Activated naive CD4-positive, alpha-beta T cell treated with anti-CD3 and anti-CD28 coated beads, Interleukin-2, amount 50 U/mL, for 72 hours (primary cell): Measurements from ENCODE around the gene SOS2. TPM values are rescaled to one million over a fixed set of nuclear protein-coding genes. Genes with fewer than 3 reads are reported as not detected.

Source experiments
- ATAC-seq, 2 donors: fragments of 150-1000 bp; cut with Tn5 transposase; 2 replicates each; pipeline ENCODE4 v1.10.0; 2021; ENCODE audit warnings: mild to moderate bottlenecking in 2 of 2, moderate library complexity in 2 of 2
- DNase-seq, 2 donors: peaks; one replicate each; pipeline ENCODE4 v3.0.0; 2021 to 2022; ENCODE audit warnings: low spot score in 2 of 2
- H3K27ac Mint-ChIP-seq, 2 donors: one replicate each; pipeline ENCODE4 v1.8.0; 2022; ENCODE audit warnings: mild to moderate bottlenecking in 2 of 2, mixed read lengths in 2 of 2
- H3K36me3 Mint-ChIP-seq, 2 donors: one replicate each; pipeline ENCODE4 v1.8.0; 2022; ENCODE audit warnings: mixed read lengths in 2 of 2
- H3K9me3 Mint-ChIP-seq, 2 donors: one replicate each; pipeline ENCODE4 v1.8.0; 2022; ENCODE audit warnings: mixed read lengths in 2 of 2
- total RNA-seq, 2 donors: library from RNA; stranded (reverse); gene quantifications; one replicate each; pipeline ENCODE4 v1.2.3, GENCODE V29; 2022

Gene SOS2
- total RNA-seq, 2 donors from 2014 or later = 22.5 to 33.1 TPM

DNA sequence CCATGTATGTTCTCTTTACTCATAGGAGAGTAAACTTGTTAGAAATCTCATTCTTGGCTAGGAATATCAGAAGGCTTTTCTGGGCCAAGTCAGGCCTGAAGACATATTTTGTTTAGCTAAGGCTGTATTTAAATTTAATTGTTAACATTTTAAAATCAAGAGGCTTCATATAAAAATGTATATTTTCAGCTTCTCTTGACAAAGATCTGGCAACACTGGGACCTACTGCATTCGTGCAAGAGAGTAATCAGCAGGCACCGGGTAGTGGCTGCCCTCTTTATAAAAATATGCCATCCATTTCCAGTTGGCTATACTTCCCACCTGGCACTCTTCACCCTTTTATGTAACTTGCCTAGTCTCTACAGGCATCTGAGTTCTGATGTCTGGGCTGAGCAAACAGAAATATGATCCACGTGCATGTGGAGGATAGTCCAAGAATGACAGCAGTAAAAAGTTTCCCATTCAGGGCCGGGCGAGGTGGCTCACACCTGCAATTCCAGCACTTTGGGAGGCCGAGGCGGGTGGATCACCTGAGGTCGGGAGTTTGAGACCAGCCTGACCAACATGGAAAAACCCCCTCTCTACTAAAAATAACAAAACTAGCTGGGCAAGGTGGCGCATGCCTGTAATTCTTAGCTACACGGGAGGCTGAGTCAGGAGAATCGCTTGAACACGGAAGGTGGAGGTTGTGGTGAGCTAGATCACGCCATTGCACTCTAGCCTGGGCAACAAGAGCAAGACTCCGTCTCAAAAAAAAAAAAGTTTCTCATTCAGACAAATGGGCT, 2.0 kb upstream of the SOS2 start:
- Mint-ChIP-seq H3K27ac (peak overlapping the region; percentile 90 to 95), H3K36me3 (peaks cover 7 to 23% of the 10 kb centered on the region in 2 donors), H3K9me3 (peaks cover 0 to 4% of the 10 kb centered on the region in 2 donors)
- ATAC-seq (no peak), DNase-seq (no peak)

DNA sequence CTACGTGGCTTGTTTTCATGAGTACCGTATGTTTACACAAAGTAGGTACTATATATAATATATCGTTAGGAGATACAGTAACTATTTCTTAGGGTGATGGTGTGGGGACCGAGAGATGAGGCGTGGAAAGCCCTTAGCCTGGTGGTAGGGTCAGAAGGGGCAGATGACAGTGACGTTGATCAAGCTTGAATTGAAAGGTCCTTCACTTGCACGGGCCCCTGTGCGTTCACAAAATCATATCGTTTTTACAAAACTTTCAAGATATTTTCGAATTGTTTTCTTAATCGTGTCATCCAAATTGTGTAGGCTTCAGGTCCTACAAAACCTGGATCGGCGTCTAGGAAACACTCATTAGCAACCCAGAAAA, 881 bp upstream of the SOS2 start:
- DNase-seq (no peak), ATAC-seq (peak in 1 of 2 donors; percentile 0)
- Mint-ChIP-seq H3K27ac (peak overlapping the region; percentile 72 to 95), H3K36me3 (peaks cover 7 to 24% of the 10 kb centered on the region in 2 donors), H3K9me3 (peaks cover 0 to 4% of the 10 kb centered on the region in 2 donors)

DNA sequence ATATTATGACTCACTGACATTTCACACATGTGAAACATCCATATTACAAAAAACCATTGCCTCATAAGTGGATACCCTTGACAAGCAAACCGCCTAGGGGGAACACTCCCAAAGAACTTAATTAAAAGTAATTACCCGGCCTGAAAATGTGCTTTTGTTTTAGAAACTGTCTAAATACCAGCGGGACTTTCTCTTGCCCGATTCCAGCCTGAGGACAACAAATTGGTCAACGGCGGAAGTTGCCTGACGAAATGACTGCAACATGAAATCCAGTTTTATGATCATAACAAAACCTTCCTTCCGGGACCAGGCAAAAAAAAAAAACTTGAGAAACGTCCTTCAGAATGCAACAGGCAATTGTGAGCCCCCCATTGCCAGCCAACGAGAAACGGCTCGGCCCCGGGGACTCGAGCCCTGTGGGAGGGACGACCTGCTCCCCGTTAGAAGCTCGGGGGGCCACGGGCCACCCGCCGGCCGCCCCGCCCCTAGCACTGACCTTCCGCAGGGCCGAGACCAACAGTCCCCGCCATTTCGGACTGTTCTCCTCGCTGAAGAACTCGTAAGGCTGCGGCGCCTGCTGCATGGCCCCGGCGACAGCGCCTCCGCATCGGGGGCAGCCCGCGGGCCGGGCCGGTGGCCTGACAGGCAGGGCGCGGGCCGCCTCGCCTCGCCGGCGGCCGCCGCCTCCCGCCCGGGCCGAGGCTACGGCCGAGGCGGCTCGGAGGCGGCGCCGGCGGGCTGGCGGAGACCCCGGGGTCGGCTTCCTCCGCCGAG, 490 bp downstream of the SOS2 start:
- Mint-ChIP-seq H3K36me3 (peaks cover 7 to 23% of the 10 kb centered on the region in 2 donors), H3K9me3 (peaks cover 0 to 4% of the 10 kb centered on the region in 2 donors), H3K27ac (peak overlapping the region; percentile 95)
- ATAC-seq (peak; percentile 48 to 61), DNase-seq (peak; percentile 53 to 65)

DNA sequence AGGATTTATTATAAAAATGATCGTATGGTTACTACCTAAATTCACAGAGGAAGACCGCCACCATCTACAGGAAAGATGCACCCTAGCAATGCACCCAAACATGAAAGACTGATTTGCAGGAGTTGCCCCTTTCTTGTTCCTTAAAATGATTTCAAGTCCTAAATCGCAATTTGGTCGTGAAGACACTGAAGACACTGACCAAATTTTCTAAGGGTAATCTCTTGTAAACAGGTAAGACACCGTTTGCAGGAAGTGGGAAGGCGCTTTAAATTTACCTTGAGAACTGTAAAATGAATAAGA, 1.0 kb downstream of the SOS2 start:
- peaks cover 7 to 17% of the 10 kb centered on the region in 2 donors for H3K36me3 Mint-ChIP-seq
- DNase-seq (no peak), ATAC-seq (no peak)
- peaks cover 0 to 4% of the 10 kb centered on the region in 2 donors for H3K9me3 Mint-ChIP-seq
- peak overlapping the region; percentile 95 for H3K27ac Mint-ChIP-seq

DNA sequence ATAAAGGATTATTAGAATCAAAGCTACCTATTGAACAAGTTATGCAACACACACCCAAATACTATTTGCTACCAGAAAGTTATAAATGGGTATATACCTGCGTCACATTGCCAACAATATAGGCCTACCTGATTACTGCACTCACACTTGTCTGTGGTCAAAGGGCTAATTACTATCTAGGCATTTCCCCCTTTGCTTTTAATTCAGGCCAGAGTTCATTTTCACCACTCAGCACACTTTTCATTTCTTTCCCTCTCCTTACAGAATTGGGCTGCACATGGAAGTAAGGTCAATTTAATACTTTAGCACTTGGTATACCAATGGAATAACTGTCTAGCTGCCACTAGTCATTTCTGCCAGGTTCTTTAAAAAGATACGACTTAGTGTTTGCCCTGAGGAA, 1.7 kb downstream of the SOS2 start:
- ATAC-seq (no peak), DNase-seq (no peak)
- Mint-ChIP-seq H3K36me3 (peaks cover 7 to 11% of the 10 kb centered on the region in 2 donors), H3K27ac (peak overlapping the region in 1 of 2 donors; percentile 95), H3K9me3 (peaks cover 0 to under 1% of the 10 kb centered on the region in 2 donors)

DNA sequence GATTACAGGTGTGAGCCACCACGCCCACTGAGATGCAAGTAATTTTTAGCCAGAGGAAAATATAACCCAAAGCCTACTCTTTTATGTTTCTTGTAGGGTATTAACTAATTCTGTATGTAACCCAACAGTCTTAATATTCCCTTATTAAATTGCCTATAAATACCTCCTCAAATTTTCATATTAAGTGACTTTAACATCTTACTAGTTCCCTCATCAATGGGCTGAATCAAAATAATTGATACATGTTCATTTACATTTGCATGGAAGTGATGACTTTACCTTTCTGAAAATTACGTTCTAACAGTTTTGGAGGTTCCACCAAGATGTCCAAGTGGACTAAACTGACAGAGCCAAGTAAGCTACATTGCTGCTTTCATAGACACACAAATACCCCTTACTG, 3.1 kb downstream of the SOS2 start:
- peaks cover 7 to 9% of the 10 kb centered on the region in 2 donors for H3K36me3 Mint-ChIP-seq
- H3K27ac Mint-ChIP-seq = no peak overlapping the region

DNA sequence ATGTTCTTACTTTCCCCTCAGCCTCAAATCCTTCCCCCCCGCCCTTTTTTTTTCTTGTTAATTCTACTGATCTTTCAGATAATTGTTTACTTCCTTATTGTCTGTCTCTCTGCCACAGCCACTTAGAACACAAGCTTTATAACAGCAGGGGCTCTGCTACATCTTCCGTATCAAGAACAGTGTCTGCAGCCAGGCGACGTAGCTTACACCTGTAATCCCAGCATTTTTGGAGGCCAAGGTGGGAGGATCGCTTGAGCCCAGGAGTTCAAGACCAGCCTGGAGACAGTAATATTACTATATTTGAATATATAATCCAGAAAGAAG, 5.4 kb downstream of the SOS2 start:
- ATAC-seq = no peak
- Mint-ChIP-seq H3K36me3 (peaks cover 7 to 15% of the 10 kb centered on the region in 2 donors), H3K9me3 (no peaks in the 10 kb centered on the region), H3K27ac (no peak overlapping the region)
- no peak for DNase-seq

More for the DNA sequence above, 3.1 kb downstream of the SOS2 start:
- no peak for DNase-seq
- no peak for ATAC-seq
- H3K9me3 Mint-ChIP-seq = no peaks in the 10 kb centered on the region

DNA sequence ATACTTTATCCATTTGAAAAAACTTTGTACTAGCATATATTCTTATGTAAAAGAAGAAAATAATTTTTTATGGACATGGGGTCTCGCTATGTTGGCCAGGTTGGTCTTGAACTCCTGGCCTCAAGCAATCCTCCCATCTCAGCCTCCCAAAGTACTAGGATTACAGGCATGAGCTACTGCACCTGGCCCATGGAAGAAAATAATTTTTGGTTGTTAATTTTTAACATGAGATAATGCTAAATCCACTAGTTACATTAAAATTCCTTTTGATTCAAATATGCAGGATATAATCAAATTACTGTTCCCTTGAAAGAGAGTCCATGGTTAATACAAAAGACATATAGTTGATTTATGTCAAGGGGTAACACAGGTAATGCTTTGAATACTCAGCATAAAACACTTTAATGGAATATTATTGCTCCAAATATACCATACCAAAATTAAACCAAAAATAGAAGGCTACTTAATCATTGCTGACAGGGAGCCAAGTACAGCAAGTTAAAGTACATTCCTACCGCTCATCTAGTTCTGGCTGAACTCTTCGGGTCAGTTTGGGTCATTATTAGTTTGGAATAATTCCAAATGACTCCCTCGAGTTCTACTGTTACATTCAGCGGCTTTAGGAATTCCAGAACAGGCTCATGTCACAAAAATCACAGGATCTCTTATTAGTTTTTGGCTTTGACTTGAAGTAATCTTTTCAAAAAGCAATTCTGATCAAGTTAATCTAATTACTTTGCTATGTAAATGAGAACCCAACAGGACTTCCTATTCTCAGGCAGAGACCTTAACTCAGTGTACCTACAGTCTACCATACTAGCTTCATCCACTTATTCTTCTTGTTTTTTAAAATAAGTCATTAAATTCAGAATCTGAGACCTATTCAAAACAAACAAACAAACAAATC, 6.1 kb downstream of the SOS2 start:
- Mint-ChIP-seq H3K36me3 (peaks cover 2 to 15% of the 10 kb centered on the region in 2 donors), H3K27ac (no peak overlapping the region), H3K9me3 (no peaks in the 10 kb centered on the region)
- ATAC-seq (no peak), DNase-seq (no peak)

DNA sequence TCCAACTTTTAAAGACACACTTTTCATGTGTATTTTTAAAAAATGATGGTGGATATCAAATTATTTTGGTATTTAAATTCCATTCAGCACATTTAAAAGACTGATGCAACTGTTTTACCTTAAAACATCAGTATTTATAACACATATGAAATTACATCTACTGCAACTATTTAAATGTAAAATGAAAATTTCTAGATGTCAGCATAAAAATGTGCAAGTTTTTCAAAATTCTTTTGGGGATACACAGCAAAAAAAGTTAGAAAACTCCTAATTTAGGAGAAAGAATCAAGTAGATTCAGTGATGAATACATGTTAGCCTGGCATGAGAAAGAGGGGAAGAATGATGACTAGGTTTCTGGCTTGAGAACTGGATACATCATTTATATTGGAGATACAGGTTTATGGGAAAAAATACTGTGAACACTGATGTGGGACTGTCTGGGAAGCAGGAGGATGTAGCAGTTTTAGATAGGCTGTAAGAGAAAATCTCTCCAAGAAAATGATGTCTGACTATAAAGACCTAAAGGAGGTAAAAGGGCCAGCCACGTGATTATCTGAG, 9.2 kb downstream of the SOS2 start:
- H3K36me3 Mint-ChIP-seq = peaks cover 0 to 7% of the 10 kb centered on the region in 2 donors
- H3K9me3 Mint-ChIP-seq = no peaks in the 10 kb centered on the region
- no peak for ATAC-seq
- H3K27ac Mint-ChIP-seq = no peak overlapping the region
- DNase-seq = no peak

DNA sequence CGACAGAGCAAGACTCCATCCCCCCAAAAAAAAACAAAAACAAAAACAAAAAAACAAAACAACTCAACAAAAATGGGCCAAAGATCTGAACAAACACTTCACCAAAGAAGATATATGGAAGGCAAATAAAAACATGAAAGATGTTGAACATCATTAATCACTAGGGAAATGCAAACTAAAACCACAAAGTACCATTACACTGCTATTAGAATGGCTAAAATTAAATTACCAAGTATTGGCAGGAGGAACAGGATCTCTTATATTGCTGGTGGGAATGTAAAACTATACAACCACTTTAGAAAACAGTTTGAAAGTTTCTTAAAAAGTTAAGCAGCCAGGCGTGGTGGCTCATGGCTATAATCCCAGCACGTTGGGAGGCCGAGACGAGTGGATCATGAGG, 12.9 kb downstream of the SOS2 start:
- H3K27ac Mint-ChIP-seq = no peak overlapping the region
- no peak for ATAC-seq
- peaks cover 0 to 7% of the 10 kb centered on the region in 2 donors for H3K36me3 Mint-ChIP-seq
- DNase-seq = no peak
- H3K9me3 Mint-ChIP-seq = no peaks in the 10 kb centered on the region

DNA sequence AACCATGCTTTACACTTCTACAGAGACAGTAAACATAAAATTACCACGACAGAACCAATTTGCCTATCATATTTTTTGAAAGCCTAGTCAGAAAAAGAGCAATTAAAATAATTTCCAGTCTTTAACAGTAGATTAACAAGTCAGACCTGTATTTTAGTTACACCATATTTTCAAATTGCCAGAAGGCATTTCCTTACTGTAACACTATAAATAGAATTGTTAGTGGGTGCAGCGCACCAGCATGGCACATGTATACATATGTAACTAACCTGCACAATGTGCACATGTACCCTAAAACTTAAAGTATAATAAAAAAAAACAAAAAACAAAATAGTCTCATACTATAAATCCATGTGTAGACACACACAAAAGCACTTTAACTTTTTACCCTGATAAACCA, 16.0 kb downstream of the SOS2 start:
- DNase-seq (no peak), ATAC-seq (no peak)
- Mint-ChIP-seq H3K36me3 (no peaks in the 10 kb centered on the region), H3K27ac (no peak overlapping the region), H3K9me3 (no peaks in the 10 kb centered on the region)

DNA sequence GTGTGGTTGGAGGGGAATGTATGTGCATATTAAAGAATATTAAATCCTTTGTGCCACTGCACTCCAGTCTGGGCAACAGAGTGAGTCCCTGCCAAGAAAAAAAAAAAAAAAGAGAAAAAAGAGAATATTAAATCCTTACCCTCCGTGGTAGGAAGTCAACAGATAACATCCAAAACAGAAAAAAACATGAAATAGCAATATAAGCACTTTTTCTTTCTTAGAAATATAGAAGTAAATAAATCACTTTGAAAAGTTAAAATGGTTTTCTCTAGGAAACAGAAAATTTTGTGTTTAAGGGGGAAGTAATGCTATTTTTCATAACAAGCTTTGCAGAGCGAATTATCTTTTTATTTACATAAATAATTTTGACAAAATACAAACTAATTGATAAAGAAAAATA, 17.6 kb downstream of the SOS2 start:
- DNase-seq (no peak), ATAC-seq (no peak)
- no peaks in the 10 kb centered on the region for H3K36me3 Mint-ChIP-seq
- no peaks in the 10 kb centered on the region for H3K9me3 Mint-ChIP-seq
- peak overlapping the region in 1 of 2 donors; percentile 60 for H3K27ac Mint-ChIP-seq

DNA sequence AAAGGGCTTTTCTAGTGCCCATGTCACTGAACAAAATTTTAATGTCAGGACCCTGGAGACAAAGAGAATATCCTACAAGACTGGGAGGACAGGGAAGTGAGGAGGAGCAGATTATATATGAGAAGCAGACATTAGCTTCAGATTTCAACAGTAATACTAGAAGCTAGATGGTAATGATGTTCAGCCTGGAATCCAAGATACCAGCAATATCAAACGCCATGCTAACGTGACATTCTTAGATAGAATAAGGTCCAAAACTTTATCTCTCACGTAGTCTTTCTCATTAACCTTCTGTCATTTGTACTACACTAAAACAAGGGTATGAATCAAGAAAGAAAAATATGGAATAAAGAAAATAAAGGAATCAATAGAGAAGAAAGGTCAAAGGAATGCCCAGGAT, 18.7 kb downstream of the SOS2 start:
- DNase-seq = no peak
- Mint-ChIP-seq H3K36me3 (no peaks in the 10 kb centered on the region), H3K9me3 (no peaks in the 10 kb centered on the region), H3K27ac (peak overlapping the region in 1 of 2 donors; percentile 60)
- no peak for ATAC-seq

DNA sequence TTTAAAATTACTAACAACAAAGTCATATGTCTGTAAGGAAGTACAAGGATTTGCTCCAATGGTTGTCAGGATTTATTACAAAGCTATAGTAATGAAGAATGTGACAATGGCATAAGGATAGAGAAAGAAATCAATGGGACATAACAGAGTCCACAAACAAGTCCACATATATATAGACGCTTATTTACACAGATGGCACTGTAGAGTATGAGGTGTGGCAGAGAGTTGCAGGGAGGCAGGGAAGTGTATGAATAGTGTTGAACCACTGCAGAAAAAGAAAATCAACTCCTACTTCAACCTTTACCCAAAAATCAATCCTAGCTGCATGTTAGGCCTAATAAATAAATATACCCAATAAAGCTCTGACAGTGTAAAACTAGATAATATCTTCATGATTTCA, 21.3 kb downstream of the SOS2 start:
- ATAC-seq (no peak), DNase-seq (no peak)
- H3K27ac Mint-ChIP-seq = no peak overlapping the region
- H3K36me3 Mint-ChIP-seq = no peaks in the 10 kb centered on the region
- no peaks in the 10 kb centered on the region for H3K9me3 Mint-ChIP-seq

DNA sequence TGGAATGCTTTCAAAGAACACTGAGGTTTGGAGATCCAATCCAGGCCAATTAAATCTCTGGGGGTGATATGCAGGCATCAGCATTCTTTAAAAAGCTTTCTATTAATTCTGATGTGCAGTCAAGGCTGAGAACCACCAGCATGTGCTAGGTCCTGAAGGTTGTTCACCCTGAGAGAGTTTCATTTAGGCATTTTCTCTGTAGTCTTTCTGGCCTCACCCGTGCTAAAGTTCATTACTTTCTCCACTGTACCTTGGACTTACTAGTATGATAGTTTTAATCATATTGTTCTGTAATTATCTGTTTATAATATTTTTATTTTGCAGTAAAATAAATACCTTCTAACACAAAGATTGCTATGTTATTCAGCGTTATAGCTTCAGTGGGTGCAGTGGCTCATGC, 32.9 kb downstream of the SOS2 start:
- H3K36me3 Mint-ChIP-seq = no peaks in the 10 kb centered on the region
- DNase-seq (no peak), ATAC-seq (no peak)
- H3K9me3 Mint-ChIP-seq = no peaks in the 10 kb centered on the region
- H3K27ac Mint-ChIP-seq = no peak overlapping the region

DNA sequence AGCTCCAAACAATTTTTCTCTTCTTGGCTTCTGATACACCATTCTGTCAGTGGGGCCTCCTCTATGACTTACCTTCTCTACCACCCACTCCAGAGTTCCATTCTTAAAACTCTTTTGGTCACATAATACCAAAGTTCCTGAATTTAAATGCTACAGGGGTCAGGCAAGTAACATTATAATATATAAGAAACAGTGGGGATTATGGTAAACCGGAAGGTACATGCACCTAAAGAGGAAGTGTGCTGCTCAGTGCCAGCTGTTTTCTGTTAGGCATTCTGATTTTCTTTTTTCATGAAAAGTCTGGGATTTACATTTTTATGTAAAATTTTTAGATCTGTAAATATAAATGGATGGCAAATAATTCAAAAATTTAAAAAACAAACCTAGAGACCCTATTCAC, 39.9 kb downstream of the SOS2 start:
- no peaks in the 10 kb centered on the region for H3K36me3 Mint-ChIP-seq
- DNase-seq (no peak), ATAC-seq (no peak)
- H3K9me3 Mint-ChIP-seq = no peaks in the 10 kb centered on the region
- H3K27ac Mint-ChIP-seq = peak overlapping the region; percentile 62 to 64

DNA sequence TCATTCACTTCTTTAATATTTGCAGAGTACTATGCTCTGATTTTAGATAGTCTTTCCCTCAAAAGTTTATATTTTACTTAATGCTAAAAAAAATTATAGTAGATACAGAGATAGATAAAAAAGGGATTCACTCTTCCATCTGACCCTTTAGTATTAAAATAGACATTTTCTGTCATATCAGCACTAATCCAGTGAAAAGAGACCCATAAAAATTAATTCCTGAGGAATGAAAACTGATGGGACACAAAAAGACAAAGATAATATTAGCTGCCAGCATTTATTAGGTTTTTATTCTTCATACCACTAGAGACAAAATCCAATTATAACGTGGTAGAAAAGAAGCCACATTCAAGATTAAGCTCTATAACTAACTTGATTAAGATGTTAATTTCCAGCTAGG, 45.3 kb downstream of the SOS2 start:
- H3K36me3 Mint-ChIP-seq = no peaks in the 10 kb centered on the region
- no peaks in the 10 kb centered on the region for H3K9me3 Mint-ChIP-seq
- H3K27ac Mint-ChIP-seq = no peak overlapping the region
- no peak for ATAC-seq
- DNase-seq = no peak
